HG03378 (cell line): ENCODE results near the gene SMOC2.

Experiments used
- ATAC-seq: cut with Tn5 transposase; IDR thresholded peaks from one replicate; pipeline ENCODE4 v1.9.1; 2021; ENCODE audit warnings: mild to moderate bottlenecking, moderate library complexity; ENCODE audit not compliant: unreplicated experiment

Gene SMOC2

GRCh38 chr6:168415098-168415992, 25.6 kb upstream of the SMOC2 start:
- ATAC-seq = no peak

- no peak for ATAC-seq
Observed at GRCh38 chr6:168415993-168416530, 24.9 kb upstream of the SMOC2 start.

GRCh38 chr6:168416531-168416930, 24.5 kb upstream of the SMOC2 start:
- no peak for ATAC-seq

- no peak for ATAC-seq
Observed at GRCh38 chr6:168417191-168417590, 23.8 kb upstream of the SMOC2 start.

- ATAC-seq = no peak
Observed at GRCh38 chr6:168417679-168418557, 23.1 kb upstream of the SMOC2 start.

GRCh38 chr6:168418711-168419121, 22.3 kb upstream of the SMOC2 start:
- no peak for ATAC-seq

- no peak for ATAC-seq
Observed at GRCh38 chr6:168419569-168419968, 21.4 kb upstream of the SMOC2 start.

GRCh38 chr6:168420084-168420483, 20.9 kb upstream of the SMOC2 start:
- no peak for ATAC-seq

- no peak for ATAC-seq
Observed at GRCh38 chr6:168420706-168421105, 20.3 kb upstream of the SMOC2 start.

- no peak for ATAC-seq
Observed at GRCh38 chr6:168427184-168427583, 13.8 kb upstream of the SMOC2 start.

- no peak for ATAC-seq
Observed at GRCh38 chr6:168428052-168428826, 12.7 kb upstream of the SMOC2 start.

- ATAC-seq = no peak
Observed at GRCh38 chr6:168428863-168429262, 12.1 kb upstream of the SMOC2 start.

GRCh38 chr6:168432196-168432595, 8.8 kb upstream of the SMOC2 start:
- no peak for ATAC-seq

GRCh38 chr6:168433898-168434297, 7.1 kb upstream of the SMOC2 start:
- no peak for ATAC-seq

GRCh38 chr6:168434505-168434904, 6.5 kb upstream of the SMOC2 start:
- no peak for ATAC-seq

GRCh38 chr6:168437751-168438150, 3.2 kb upstream of the SMOC2 start:
- no peak for ATAC-seq

- ATAC-seq = no peak
Observed at GRCh38 chr6:168438783-168439520, 2.0 kb upstream of the SMOC2 start.

GRCh38 chr6:168439794-168440450, 1.1 kb upstream of the SMOC2 start:
- ATAC-seq = no peak
